ENCODE data around the gene HCFC2.

DNA sequence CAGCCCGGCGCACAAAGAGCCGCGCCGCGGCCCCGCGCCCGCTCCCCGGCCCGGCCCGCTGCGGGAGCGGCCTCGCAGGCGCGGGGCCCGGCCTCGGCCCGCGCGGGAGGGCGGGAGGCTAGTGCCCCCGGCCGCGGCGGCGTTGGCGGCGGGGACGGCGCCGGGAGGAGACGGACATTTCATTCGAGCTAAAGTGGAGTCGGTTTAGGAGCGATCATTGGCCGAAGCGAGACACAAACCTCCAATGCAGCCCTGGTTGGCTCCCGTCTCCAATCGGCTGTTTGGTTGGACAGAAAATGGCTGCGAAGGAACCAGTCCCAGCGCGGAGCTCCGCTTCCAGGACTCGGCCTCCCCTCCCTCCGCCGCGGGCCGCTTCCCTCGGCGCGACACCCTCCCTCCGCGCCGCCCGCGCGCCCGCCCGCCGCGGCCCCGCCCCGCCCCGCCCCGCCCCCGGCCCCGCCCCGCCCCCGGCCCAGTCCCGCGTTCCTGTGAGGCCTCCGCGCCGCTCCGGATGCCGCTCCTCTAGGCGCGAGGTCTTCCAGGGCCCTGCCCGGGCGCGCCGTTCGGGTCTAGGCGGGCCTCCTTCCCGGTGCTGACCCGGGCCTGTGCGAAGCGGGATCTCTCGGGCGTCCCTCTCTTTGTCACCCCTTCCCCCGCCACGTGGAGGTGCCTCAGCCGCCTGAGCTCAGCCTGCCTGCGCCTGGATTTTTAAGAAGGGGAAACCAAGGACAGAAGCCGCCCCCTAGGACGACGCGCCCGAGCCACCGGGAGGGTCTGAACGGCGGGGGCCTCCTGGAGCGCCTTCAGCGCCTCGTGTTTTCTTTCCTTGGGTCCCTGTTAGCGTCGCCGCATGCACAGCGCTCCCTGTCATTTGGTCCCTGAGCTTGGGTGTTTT lies 73.8 kb downstream of the HCFC2 start, which contains the start of gene NFYB:
- TF ChIP-seq, protein P1, sequence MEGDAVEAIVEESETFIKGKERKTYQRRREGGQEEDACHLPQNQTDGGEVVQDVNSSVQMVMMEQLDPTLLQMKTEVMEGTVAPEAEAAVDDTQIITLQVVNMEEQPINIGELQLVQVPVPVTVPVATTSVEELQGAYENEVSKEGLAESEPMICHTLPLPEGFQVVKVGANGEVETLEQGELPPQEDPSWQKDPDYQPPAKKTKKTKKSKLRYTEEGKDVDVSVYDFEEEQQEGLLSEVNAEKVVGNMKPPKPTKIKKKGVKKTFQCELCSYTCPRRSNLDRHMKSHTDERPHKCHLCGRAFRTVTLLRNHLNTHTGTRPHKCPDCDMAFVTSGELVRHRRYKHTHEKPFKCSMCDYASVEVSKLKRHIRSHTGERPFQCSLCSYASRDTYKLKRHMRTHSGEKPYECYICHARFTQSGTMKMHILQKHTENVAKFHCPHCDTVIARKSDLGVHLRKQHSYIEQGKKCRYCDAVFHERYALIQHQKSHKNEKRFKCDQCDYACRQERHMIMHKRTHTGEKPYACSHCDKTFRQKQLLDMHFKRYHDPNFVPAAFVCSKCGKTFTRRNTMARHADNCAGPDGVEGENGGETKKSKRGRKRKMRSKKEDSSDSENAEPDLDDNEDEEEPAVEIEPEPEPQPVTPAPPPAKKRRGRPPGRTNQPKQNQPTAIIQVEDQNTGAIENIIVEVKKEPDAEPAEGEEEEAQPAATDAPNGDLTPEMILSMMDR (IDR thresholded peaks at IDR 0.05; ENCODE audit: insufficient read depth, low read depth, low read length), result no peak
- TF ChIP-seq EZH2 (IDR thresholded peaks at IDR 0.05; ENCODE audit: insufficient read depth, low read length), result no peak

All from astrocyte (in vitro differentiated cells and primary cell).